LoVo (cell line): ENCODE data around the gene RRP8.

Experiments
- DNase-seq: peaks from one replicate; pipeline ENCODE4 v3.0.0-alpha.2; 2016; ENCODE audit warnings: low spot score

Gene RRP8

GRCh38 chr11:6603287-6604080, at the start of gene RRP8, which contains the start of gene ILK:
RRP8 (minus strand) TSS chr11:6603616; CDS start chr11:6603502, 114 bp downstream.
ILK (plus strand) TSS chr11:6603774; CDS start chr11:6604272, 498 bp downstream.
- peak; percentile 88 for DNase-seq

DNA sequence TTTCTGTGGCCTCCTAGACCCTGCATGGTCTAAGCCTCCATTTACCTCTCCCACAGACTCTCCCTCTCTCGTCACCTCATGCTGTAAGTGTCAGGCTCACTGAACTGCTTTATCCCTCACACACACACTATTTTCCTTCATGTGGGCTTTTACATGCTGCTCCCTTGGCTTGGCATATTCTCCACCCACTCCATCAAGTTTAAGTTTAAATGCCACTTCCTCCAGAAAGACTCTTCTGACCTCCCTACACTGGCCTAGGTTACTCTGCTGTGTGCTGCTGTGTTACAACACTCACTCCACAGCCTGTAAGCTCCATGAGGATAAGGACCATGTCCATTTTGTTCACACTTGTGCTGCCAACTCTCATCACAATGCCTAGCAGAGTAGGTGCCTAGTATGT, 49.7 kb upstream of the RRP8 start:
- no peak for DNase-seq

DNA sequence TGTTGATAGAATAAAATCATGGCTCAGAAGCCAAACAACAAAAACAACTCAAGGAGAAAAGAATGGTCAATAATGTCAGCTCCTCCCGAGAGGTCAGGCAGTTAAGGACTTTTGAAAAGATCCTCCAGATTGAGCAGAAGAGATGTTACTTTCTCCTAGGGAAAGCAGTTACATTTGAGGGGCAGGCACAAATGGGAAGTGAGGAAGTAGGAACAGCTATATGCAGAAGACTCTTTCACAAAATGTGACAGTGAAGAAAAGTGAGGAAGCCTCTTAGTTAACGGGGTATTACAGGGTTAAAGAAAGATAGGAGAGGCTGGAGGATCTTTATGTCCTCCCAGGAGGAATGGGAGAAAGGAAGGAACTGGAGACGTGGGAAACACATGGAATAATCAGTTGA, 48.8 kb upstream of the RRP8 start:
- no peak for DNase-seq

DNA sequence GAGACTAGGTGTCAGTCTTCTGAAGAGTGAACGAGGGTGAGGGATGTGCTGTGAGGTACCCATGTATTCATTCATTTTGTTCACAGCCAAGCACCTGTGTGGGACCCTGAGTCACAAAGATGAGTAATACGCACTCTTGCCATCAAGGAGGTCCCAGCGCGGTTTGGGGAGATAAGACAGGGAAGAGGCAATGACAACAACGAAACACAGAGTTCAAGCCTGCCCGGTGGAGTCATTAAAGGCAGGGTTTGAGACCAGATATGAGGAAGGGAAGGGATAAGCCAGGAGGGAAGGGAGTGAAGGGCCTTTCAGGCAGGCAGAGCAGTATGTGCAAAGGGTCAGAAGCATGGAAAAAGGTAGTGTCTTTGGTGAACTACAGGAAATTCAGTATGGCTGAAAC, 47.6 kb upstream of the RRP8 start:
- DNase-seq: no peak

DNA sequence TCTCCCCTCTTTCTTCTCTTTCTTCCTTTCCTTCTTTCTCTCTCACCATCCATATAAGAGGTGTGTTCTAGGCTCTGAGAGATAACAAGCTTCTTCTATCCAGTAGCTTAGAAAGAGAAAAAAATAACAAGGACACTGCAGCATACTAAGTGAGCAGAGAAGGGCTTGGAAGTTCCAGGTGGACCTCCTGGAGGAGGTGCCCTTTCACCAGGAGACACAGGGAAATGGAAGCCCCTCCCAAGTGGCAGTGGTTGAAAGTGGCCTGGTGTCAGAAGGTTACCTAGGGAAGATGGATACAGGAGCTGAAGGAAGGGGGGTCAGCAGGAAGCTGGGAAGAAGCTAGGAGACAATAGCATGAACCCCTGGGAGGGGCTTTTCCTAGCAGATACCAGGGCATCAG, 46.7 kb upstream of the RRP8 start:
- DNase-seq: no peak

GRCh38 chr11:6648501-6648900, 45.1 kb upstream of the RRP8 start:
- DNase-seq: no peak

DNA sequence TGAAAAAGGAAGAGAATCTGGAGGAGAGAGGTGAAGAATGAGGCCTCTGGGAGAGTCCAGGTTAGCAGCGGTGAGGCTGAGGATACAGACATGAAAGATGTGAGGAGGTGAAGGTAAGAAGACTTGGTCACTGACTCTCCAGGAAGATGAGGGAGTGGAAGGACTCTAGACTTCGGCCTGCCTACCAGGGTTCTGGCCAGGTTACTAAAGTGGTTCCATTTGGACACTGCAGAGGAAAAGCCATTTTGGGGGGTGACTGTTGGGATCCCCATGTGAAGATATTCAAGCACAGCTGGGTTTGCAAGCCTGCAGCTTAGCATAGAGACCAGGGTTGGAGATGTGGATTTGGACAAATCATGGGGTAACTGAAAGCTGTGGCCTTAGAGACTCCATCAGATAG, 44.4 kb upstream of the RRP8 start:
- DNase-seq: no peak

DNA sequence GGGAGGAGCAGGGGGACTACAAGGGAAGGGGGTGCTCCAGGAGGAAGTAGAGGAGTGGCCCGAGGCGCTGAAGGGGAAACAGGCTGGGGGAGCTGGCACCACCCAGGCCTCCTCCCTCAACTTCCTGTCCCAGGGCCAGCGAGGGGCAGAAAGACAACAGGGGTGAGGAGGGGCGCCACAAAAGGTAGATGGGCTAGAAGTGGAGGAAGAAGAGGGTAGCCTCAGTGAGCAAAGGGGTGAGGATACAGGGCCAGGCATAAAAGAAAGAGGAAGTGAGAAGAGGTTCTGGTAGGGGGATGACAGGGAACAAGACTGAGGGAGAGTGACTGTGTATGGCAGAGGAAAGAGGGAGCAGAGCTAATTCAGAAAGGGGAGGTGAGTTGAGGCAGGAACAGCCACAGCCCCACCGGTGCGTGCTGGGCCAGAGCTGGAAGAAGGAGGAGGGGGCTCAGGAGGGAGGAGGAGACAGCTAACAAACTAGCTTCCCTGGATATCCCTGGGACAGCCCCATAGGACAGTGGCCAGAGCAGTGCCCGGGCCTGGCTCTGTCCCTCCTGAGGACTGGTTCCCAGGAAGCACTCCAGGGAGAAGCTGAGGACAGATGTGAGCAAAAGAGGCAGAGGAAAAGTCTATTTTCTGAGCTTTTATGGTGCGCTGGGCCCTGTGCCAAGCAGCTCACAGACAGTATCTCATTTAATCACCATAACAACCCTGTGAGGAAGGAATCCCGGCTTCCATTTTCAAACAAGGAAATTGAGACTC, 43.7 kb upstream of the RRP8 start:
- DNase-seq: no peak

GRCh38 chr11:6646576-6646917, 43.1 kb upstream of the RRP8 start:
- DNase-seq: no peak

GRCh38 chr11:6646071-6646470, 42.7 kb upstream of the RRP8 start:
- no peak for DNase-seq

DNA sequence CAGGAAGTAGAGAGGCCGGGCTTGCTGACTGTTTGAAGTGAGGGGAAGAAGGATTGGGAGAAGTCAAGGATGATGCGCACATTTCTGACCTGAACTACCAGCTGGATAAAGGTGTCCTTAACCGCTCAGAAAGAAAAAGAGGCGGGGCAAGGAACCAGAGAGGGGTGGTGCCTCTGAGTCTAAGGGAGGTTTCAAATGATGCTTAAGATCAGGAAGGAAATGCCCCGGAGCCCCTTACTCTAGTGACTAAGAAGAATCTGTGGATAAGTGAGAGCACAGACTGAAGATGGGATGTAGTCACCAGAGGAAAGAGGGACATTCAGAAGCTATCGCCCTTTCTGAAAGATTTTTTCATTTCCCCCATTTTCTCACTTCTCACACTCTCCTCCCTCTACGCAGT, 39.5 kb upstream of the RRP8 start:
- no peak for DNase-seq

- no peak for DNase-seq
These were observed 37.7 kb upstream of the RRP8 start for GRCh38 chr11:6640985-6641701.

- no peak for DNase-seq
These were observed 36.9 kb upstream of the RRP8 start for GRCh38 chr11:6640036-6640984.

DNA sequence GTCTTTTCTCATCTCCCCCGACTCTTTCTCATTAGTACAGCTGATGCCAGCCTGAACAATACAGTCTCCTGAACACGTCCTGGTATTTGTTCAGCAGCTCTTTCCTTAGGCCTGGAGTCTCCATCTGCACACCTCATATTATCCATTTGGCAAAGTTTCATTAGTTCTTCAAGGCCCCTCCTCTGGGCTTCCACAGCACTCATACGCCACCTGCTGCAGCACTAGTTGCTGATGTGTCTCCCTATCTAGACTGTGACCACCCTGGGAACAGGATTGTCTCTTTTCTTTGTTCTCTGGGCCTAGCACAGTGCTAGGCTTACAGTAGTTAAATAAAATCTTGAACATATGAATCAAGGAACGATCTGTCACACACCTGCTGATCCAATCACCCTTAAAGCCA, 35.0 kb upstream of the RRP8 start:
- DNase-seq: no peak

DNA sequence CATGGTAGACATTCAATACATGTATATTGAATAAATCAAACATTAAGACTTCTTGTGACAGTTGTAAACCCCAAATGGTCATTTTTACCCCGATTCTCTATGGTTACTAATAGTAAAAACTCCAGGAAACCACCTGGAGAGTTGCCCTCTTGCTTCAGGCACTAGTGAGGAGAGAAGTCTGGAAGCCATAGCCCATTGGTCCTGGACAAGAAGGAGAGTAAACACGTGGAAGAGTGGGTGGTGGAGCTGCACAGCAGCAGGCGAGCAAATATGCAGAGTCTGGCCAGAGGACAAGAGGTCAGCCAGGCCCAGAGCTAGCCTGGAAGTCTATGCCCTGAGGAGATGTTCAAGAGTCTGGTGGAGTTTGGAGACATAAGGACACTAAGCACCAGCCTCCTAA, 34.5 kb upstream of the RRP8 start:
- DNase-seq: no peak

DNA sequence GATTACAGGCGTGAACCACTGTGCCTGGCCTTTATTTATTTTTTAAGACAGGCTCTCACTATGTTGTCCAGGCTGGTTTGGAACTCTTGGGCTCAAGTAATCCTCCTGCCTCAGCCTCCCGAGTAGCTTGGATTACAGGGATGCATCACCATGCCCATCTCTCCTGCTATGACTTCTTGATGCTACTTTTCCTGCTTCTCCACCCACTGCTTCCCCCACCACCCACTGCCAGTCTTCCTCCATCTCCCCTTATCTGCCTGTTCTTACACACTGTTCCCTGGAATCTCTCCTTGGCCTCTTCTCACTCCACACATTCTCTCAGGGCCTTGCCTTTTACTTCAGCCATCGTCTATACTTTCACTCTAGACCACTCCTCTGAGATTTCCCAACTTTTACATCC, 33.1 kb upstream of the RRP8 start:
- no peak for DNase-seq

DNA sequence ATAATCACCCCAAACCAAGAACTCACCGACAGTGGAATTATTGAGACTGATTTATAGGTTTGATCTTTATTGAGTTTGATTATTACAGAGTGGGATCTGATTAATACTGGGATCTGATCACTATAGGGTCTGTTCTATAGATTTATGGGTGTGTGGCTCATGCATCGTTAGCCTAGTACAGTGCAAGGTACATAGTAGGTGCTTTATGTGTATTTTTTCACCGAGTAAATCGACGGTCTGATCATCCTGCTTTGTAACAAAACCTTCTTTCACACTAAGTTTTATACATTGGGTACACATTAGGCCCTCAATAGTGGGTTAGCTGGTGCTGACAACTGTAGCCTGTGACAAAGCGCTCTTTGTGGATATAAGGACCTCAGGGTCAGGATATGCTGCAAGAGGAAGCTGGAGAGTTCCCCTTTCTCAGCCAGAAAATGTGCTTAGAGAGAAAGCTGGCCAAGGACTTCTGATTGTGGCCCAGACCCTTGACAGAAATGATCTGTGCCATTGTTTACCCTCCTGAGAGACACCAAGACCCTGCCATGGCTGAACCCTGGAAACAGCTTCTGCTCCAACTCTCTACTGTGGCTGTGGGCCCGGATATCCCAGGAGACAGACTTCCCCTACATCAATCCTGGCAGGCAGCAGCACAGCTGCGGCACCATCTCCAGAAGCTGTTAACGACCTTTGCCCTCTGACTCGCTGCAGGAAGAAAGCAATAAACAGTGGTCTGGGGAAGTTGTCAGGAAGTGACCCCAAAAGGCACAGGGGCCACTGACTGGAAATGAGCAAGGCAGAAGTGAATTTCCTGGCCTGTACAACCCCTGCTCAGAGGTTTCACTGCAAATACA, 31.9 kb upstream of the RRP8 start:
- DNase-seq: peak; percentile 58

DNA sequence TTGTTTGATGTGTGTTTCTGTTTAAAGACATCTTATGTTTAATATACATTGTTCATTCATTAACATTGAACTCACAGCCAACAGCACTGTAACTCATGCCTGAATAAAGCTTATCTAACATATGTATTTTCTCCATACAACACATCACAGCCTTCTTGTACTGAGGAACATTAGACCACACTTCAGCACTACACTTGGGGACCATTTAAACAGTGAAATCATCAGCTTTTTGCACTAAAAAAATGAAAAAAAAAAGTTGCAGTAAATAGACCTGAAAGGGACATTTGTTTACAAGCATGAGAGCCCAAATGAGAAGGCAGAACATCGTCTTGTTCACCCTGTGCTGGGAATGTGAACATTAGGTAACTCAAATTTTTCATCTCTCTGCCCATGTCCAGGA, 31.1 kb upstream of the RRP8 start:
- DNase-seq: no peak

DNA sequence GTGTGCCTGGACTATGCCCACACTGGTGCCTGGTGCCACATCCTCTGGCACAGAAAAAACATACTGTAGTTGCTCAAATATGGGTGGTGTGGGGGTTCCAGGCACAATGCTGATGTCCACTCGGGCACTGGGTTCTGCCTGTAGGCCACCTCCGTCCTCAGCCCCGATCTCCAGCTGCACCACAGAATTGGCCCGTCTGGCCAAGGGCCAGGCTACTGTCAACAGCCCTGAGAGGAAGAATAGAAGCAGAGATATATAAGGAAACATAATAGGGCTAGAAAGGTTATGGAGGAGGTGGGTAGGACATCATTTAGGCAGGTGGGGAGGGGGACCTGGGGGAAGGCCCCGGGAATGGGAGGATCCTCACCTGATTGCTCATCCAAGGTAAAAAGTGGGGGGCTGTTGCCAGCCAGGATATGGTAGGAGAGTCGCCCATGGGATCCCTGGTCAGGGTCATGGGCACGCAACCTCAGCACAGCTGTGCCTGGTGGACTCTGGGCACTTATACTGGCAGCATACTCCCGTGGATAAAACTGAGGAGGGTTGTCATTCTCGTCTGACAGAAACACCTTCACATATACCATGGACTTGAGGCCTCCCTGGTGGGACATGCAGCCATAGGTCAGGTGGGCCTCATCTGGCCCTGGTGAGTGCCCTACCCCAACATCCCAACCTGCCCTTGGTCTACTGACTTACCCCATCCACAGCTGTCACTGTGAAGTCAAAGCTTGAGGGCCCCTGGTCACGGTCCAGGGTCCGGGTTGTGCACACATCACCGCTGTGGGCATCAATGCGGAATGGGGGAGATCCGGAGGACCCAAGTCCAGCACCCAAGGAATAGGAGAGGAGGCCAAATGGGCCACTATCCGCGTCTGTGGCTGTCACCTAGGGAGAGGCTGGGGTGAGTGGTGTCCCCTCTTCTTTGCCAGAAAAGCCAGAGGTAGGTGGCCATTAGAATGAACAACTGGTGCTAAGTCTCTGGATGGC, 30.3 kb upstream of the RRP8 start:
- no peak for DNase-seq
